A549 (cell line): ENCODE results near the gene KANSL3. TPM values are rescaled to one million over a fixed set of nuclear protein-coding genes. Genes with fewer than 3 reads are reported as not detected.

Experiments
- ATAC-seq, 2 experiments: fragments of 200-7000 bp in 1 of 2; fragments of >200 bp in 1 of 2; cut with Nextera tagmentation in 1 of 2; cut with Tn5 transposase in 1 of 2; 3 replicates each; pipeline versions ENCODE4 v1.8.0 to v1.9.1; 2018 to 2020; ENCODE audit warnings: mild to moderate bottlenecking in 1 of 2, moderate library complexity in 1 of 2
- CTCF ChIA-PET: fragments of 300-600 bp; sonication (Branson Sonifier 250); formaldehyde crosslinking; extraction: SDS; loops from one replicate; lab custom pipeline; 2021; ENCODE audit warnings: antibody characterized with exemption, inconsistent platforms; lab: Yijun Ruan, JAX
- POLR2A ChIA-PET: fragments of 350-600 bp; formaldehyde crosslinking; extraction: SDS; loops from one replicate; lab custom pipeline; 2021; ENCODE audit warnings: antibody characterized with exemption, inconsistent platforms; lab: Yijun Ruan, JAX
- DNase-seq, 2 experiments: peaks; one replicate each; pipeline versions ENCODE4 v3.0.0 to v3.0.0-alpha.2; 2011 to 2016; ENCODE audit warnings: low read depth in 1 of 2, low spot score in 1 of 2
- FAIRE-seq: peaks from 2 replicates; lab custom pipeline; 2011; peaks lifted over from hg19 to GRCh38; lab: Jason Lieb, UNC
- H3K27ac ChIP-seq, 2 experiments: fragments of >200 bp; sonication (Bioruptor Twin); formaldehyde crosslinking; 3 replicates each; pipeline ENCODE4 v1.5.1; 2016 to 2017
- H3K4me1 ChIP-seq: fragments of >200 bp; sonication (Bioruptor Twin); formaldehyde crosslinking; 3 replicates; pipeline ENCODE4 v1.6.1; 2016
- H3K4me2 ChIP-seq: fragments of >200 bp; sonication (Bioruptor Twin); formaldehyde crosslinking; 3 replicates; pipeline ENCODE4 v1.6.1; 2016
- H3K4me3 ChIP-seq: fragments of >200 bp; sonication (Bioruptor Twin); formaldehyde crosslinking; 3 replicates; pipeline ENCODE4 v1.5.1; 2016
- H3K9me3 ChIP-seq: fragments of >200 bp; sonication (Bioruptor Twin); formaldehyde crosslinking; 3 replicates; pipeline ENCODE4 v1.6.1; 2016
- CEBPB ChIP-seq, 2 experiments: fragments of >200 bp in 1 of 2; sonication (Bioruptor Twin) in 1 of 2; formaldehyde crosslinking in 1 of 2; IDR thresholded peaks; 2 replicates each; pipeline ENCODE4 v1.6.1; 2012 to 2016
- EP300 ChIP-seq, 2 experiments: fragments of >200 bp; sonication (Bioruptor Twin); formaldehyde crosslinking; IDR thresholded peaks; 2 replicates in 1 of 2; 3 replicates in 1 of 2; pipeline ENCODE4 v1.6.1; 2016 to 2017
- GATA3 ChIP-seq: IDR thresholded peaks from 2 replicates; pipeline ENCODE4 v1.6.1; 2012; ENCODE audit warnings: borderline replicate concordance
- HEYL ChIP-seq: fragments of 250-450 bp; sonication (Bioruptor Pico); IDR thresholded peaks from 2 replicates; pipeline ENCODE4 v1.8.0; 2021; ENCODE audit warnings: mild to moderate bottlenecking, moderate library complexity
- HOXA7 ChIP-seq: fragments of 250-450 bp; sonication (Bioruptor Pico); IDR thresholded peaks from 2 replicates; pipeline ENCODE4 v1.5.0; 2020; ENCODE audit warnings: mild to moderate bottlenecking, moderate library complexity
- HOXB13 ChIP-seq: fragments of 250-450 bp; sonication (Bioruptor Pico); IDR thresholded peaks from 2 replicates; pipeline ENCODE4 v1.5.0; 2020; ENCODE audit warnings: low read depth, mild to moderate bottlenecking, moderate library complexity
- MAFK ChIP-seq: fragments of 450-650 bp; IDR thresholded peaks from 2 replicates; pipeline ENCODE4 v1.6.1; 2014; ENCODE audit not compliant: partially characterized antibody
- NPAS2 ChIP-seq: fragments of 250-450 bp; sonication (Bioruptor Pico); IDR thresholded peaks from 2 replicates; pipeline ENCODE4 v1.8.0; 2022; ENCODE audit warnings: mild to moderate bottlenecking, moderate library complexity, borderline replicate concordance
- PHF8 ChIP-seq: fragments of 200-600 bp; sonication (generic); IDR thresholded peaks from 2 replicates; pipeline ENCODE4 v1.6.1; 2016; ENCODE audit warnings: low read depth, mild to moderate bottlenecking, antibody characterized with exemption, moderate library complexity, borderline replicate concordance
- POLR2AphosphoS2 ChIP-seq: conservative IDR thresholded peaks from 2 replicates; pipeline ENCODE4 v1.6.1; 2012; ENCODE audit warnings: low read length, improper control_type of control experiment, inconsistent platforms
- RARB ChIP-seq: fragments of 250-450 bp; sonication (Bioruptor Pico); IDR thresholded peaks from 2 replicates; pipeline ENCODE4 v1.8.0; 2021; ENCODE audit warnings: mild to moderate bottlenecking, moderate library complexity
- RCOR1 ChIP-seq: fragments of 150-350 bp; IDR thresholded peaks from 2 replicates; pipeline ENCODE4 v1.6.1; 2014; ENCODE audit warnings: antibody characterized with exemption, low read length, low read depth
- SMC3 ChIP-seq: fragments of >200 bp; sonication (Bioruptor Twin); formaldehyde crosslinking; IDR thresholded peaks from 3 replicates; pipeline ENCODE4 v1.6.1; 2018; ENCODE audit warnings: inconsistent platforms
- TFCP2L1 ChIP-seq: fragments of 250-450 bp; sonication (Bioruptor Pico); IDR thresholded peaks from 2 replicates; pipeline ENCODE4 v1.5.0; 2021; ENCODE audit warnings: mild to moderate bottlenecking
- ZFP36 ChIP-seq: fragments of 450-650 bp; IDR thresholded peaks from 2 replicates; pipeline ENCODE4 v1.6.1; 2014; ENCODE audit warnings: borderline replicate concordance; ENCODE audit not compliant: partially characterized antibody
- ZNF302 ChIP-seq: fragments of 250-450 bp; sonication (Bioruptor Pico); IDR thresholded peaks from 2 replicates; pipeline ENCODE4 v1.9.0; 2021; ENCODE audit warnings: inconsistent platforms, mild to moderate bottlenecking, moderate library complexity
- ZSCAN20 ChIP-seq: fragments of 250-450 bp; sonication (Bioruptor Pico); IDR thresholded peaks from 2 replicates; pipeline ENCODE4 v1.8.0; 2022; ENCODE audit warnings: mild to moderate bottlenecking, moderate library complexity
- WGBS: methylation state at CpG from one replicate; pipeline ENCODE4 v1.1.6; 2017; ENCODE audit errors: missing lambda C conversion rate; 5-methylcytosine and 5-hydroxymethylcytosine counted together
- polyA plus RNA-seq, 4 experiments: library from polyadenylated mRNA; depleted of rRNA in 3 of 4; stranded (reverse); fragments of >200 nt; fragmentation: RNase III in 1 of 4; extraction: RNeasy Plus Mini Kit Qiagen cat#74134 plus additional on column Dnase treatment in 1 of 4; gene quantifications; 2 replicates in 3 of 4; 3 replicates in 1 of 4; pipeline ENCODE4 v1.2.3, GENCODE V29; 2011 to 2017
- TF ChIP-seq, protein P1 (sequence below): fragments of >200 bp; sonication (Bioruptor Twin); formaldehyde crosslinking; IDR thresholded peaks from 3 replicates; pipeline ENCODE4 v1.5.1; 2016
- TF ChIP-seq, protein P2 (sequence below): fragments of 150-350 bp; IDR thresholded peaks from 2 replicates; pipeline ENCODE4 v1.6.1; 2014; ENCODE audit warnings: low read depth, mild to moderate bottlenecking, low read length
- TF ChIP-seq, protein P3 (sequence below): IDR thresholded peaks from 2 replicates; pipeline ENCODE4 v1.6.1; 2012; ENCODE audit warnings: low read depth, borderline replicate concordance
- TF ChIP-seq, protein P4 (sequence below): fragments of >200 bp; sonication (Bioruptor Twin); formaldehyde crosslinking; IDR thresholded peaks from 2 replicates; pipeline ENCODE4 v1.6.1; 2016
- TF ChIP-seq, protein P5 (sequence below): fragments of 250-450 bp; sonication (Bioruptor Pico); IDR thresholded peaks from 2 replicates; pipeline ENCODE4 v1.5.0; 2021; ENCODE audit warnings: mild to moderate bottlenecking, moderate library complexity, borderline replicate concordance
- TF ChIP-seq, protein P6 (sequence below): fragments of 450-650 bp; IDR thresholded peaks from 2 replicates; pipeline ENCODE4 v1.6.1; 2014; ENCODE audit warnings: antibody characterized with exemption

The KANSL3 gene
- polyA plus RNA-seq, 2 of the 4 experiments (the other 2 are of a cell fraction): 23.0 to 25.2 TPM

DNA sequence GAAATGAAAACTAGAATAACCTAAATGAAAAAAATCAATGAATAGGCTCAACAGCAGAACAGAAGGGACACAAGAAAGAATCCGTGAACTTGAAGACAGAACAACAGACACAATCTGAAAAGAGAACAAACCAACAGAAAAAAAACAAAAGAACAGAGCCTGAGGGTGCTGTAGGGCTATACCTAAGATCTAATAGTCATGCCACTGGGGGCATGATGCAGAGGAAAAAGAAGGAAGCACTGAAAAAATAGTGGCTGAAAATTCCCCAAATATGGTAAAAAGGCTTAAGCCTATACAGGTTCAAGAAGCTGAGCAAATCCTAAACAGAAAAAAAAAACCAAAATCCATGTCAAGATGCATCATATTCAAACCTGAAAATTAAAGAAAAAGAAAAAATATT is 50.3 kb downstream of the KANSL3 start:
- FAIRE-seq (no peak), DNase-seq (no peak), ATAC-seq (peak in 1 of 2 experiments; percentile 23; a peak in 1 of 6 replicates)
- ChIA-PET CTCF (interaction anchor here (1.6 to 3.9 kb wide), 2 partner anchors 38 to 173 kb away, joined by 3 to 16 read pairs; partner anchors contain the start of gene CNNM4), POLR2A (no interaction called here)
- H3K27ac ChIP-seq: no peak overlapping the region
- no peak overlapping the region for H3K4me2 ChIP-seq
- peaks cover 9% of the 10 kb centered on the region; the same call in 1 of the 3 replicates for H3K4me1 ChIP-seq
- H3K9me3 ChIP-seq: no peaks in the 10 kb centered on the region
- H3K4me3 ChIP-seq: no peak overlapping the region
- 89% methylated on average over 1 of the region's 1 CpG for WGBS
- TF ChIP-seq ZFP36 (no peak), RARB (CRISPR knock-in tag) (no peak), MAFK (no peak), ZNF302 (no peak), SMC3 (no peak)
- TF ChIP-seq, protein P1, sequence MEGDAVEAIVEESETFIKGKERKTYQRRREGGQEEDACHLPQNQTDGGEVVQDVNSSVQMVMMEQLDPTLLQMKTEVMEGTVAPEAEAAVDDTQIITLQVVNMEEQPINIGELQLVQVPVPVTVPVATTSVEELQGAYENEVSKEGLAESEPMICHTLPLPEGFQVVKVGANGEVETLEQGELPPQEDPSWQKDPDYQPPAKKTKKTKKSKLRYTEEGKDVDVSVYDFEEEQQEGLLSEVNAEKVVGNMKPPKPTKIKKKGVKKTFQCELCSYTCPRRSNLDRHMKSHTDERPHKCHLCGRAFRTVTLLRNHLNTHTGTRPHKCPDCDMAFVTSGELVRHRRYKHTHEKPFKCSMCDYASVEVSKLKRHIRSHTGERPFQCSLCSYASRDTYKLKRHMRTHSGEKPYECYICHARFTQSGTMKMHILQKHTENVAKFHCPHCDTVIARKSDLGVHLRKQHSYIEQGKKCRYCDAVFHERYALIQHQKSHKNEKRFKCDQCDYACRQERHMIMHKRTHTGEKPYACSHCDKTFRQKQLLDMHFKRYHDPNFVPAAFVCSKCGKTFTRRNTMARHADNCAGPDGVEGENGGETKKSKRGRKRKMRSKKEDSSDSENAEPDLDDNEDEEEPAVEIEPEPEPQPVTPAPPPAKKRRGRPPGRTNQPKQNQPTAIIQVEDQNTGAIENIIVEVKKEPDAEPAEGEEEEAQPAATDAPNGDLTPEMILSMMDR: no peak
- TF ChIP-seq, protein P2, sequence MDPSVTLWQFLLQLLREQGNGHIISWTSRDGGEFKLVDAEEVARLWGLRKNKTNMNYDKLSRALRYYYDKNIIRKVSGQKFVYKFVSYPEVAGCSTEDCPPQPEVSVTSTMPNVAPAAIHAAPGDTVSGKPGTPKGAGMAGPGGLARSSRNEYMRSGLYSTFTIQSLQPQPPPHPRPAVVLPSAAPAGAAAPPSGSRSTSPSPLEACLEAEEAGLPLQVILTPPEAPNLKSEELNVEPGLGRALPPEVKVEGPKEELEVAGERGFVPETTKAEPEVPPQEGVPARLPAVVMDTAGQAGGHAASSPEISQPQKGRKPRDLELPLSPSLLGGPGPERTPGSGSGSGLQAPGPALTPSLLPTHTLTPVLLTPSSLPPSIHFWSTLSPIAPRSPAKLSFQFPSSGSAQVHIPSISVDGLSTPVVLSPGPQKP: no peak

DNA sequence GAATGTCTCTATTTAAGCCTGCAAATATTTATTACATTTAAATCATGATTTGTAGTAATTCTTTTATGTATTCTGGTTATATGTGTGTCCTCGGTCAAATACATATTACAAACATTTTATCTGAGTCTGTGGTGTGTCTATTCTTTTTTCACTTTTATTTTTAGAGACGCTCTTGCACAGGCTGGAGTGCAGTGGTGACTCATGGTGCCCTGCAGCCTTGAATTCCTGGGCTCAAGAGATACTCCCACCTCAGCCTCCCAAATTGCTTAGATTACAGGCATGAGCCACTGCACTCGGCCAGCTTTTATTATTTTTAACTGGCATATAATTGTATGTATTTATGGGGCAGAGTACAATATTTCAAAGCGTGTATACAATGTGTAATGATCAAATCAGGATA is 54.1 kb downstream of the KANSL3 start:
- Histone ChIP-seq H3K4me1 (peaks cover 9% of the 10 kb centered on the region; the same call in 1 of the 3 replicates), H3K27ac (no peak overlapping the region), H3K9me3 (no peaks in the 10 kb centered on the region), H3K4me2 (no peak overlapping the region), H3K4me3 (no peak overlapping the region)
- no peak for TF ChIP-seq NPAS2 (CRISPR knock-in tag)
- no peak for TF ChIP-seq PHF8
- no peak for TF ChIP-seq RCOR1
- no peak for TF ChIP-seq POLR2AphosphoS2
- no peak for TF ChIP-seq HOXB13 (CRISPR knock-in tag)
- TF ChIP-seq GATA3: no peak
- TF ChIP-seq, protein P3, sequence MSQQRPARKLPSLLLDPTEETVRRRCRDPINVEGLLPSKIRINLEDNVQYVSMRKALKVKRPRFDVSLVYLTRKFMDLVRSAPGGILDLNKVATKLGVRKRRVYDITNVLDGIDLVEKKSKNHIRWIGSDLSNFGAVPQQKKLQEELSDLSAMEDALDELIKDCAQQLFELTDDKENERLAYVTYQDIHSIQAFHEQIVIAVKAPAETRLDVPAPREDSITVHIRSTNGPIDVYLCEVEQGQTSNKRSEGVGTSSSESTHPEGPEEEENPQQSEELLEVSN: no peak
- no peak for TF ChIP-seq HEYL (CRISPR knock-in tag)
- TF ChIP-seq, protein P4, sequence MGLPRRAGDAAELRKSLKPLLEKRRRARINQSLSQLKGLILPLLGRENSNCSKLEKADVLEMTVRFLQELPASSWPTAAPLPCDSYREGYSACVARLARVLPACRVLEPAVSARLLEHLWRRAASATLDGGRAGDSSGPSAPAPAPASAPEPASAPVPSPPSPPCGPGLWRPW: no peak
- no peak for TF ChIP-seq ZSCAN20 (CRISPR knock-in tag)
- TF ChIP-seq CEBPB (IDR thresholded peaks at IDR 0.05): no peak
- TF ChIP-seq EP300 (IDR thresholded peaks at IDR 0.05): no peak
- TF ChIP-seq, protein P5, sequence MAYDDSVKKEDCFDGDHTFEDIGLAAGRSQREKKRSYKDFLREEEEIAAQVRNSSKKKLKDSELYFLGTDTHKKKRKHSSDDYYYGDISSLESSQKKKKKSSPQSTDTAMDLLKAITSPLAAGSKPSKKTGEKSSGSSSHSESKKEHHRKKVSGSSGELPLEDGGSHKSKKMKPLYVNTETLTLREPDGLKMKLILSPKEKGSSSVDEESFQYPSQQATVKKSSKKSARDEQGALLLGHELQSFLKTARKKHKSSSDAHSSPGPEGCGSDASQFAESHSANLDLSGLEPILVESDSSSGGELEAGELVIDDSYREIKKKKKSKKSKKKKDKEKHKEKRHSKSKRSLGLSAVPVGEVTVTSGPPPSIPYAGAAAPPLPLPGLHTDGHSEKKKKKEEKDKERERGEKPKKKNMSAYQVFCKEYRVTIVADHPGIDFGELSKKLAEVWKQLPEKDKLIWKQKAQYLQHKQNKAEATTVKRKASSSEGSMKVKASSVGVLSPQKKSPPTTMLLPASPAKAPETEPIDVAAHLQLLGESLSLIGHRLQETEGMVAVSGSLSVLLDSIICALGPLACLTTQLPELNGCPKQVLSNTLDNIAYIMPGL (CRISPR knock-in tag): no peak
- no peak for TF ChIP-seq ZNF302
- no peak for TF ChIP-seq HOXA7
- TF ChIP-seq TFCP2L1: no peak
- TF ChIP-seq, protein P6, sequence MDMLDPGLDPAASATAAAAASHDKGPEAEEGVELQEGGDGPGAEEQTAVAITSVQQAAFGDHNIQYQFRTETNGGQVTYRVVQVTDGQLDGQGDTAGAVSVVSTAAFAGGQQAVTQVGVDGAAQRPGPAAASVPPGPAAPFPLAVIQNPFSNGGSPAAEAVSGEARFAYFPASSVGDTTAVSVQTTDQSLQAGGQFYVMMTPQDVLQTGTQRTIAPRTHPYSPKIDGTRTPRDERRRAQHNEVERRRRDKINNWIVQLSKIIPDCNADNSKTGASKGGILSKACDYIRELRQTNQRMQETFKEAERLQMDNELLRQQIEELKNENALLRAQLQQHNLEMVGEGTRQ: no peak
- 80% methylated on average over 4 of the region's 4 CpGs for WGBS
- FAIRE-seq: no peak
- no peak for ATAC-seq
- no peak for DNase-seq
- ChIA-PET CTCF (interaction anchor here (1.3 to 3.9 kb wide), 3 partner anchors 27 to 34 kb away, joined by 3 to 34 read pairs (median 16); no protein-coding TSS in a partner anchor), POLR2A (no interaction called here)
